NB4 (cell line): ENCODE measurements around the gene PLA2G4E.

Source experiments
- DNase-seq: peaks from one replicate; pipeline ENCODE4 v3.0.0; 2010; ENCODE audit warnings: low read depth
- H3K4me3 ChIP-seq: one replicate; pipeline ENCODE4 v1.5.1; 2011; ENCODE audit warnings: mild to moderate bottlenecking, low read depth, low read length, moderate library complexity
- CTCF ChIP-seq: IDR thresholded peaks from one replicate; pipeline ENCODE4 v1.5.1; 2012; ENCODE audit warnings: low read depth, low read length
- MAX ChIP-seq: IDR thresholded peaks from 2 replicates; pipeline ENCODE4 v1.6.1; 2011; ENCODE audit warnings: low read depth, low read length
- MYC ChIP-seq: IDR thresholded peaks from 2 replicates; pipeline ENCODE4 v1.6.1; 2011; ENCODE audit warnings: low read depth, low read length
- POLR2A ChIP-seq: IDR thresholded peaks from 2 replicates; pipeline ENCODE4 v1.6.1; 2011; ENCODE audit warnings: mild to moderate bottlenecking; ENCODE audit not compliant: insufficient read length; ENCODE audit errors: extremely low read depth

PLA2G4E gene

GRCh38 chr15:41965441-41966413, 55.1 kb downstream of the PLA2G4E start:
- DNase-seq, result no peak
- no peak for TF ChIP-seq POLR2A
- TF ChIP-seq MYC, result no peak
- no peak for TF ChIP-seq MAX
- TF ChIP-seq CTCF, result no peak
- H3K4me3 ChIP-seq, result no peak overlapping the region

- DNase-seq, result no peak
- no peak overlapping the region for H3K4me3 ChIP-seq
- TF ChIP-seq CTCF, result no peak
- no peak for TF ChIP-seq MYC
- no peak for TF ChIP-seq POLR2A
- no peak for TF ChIP-seq MAX
Measured at GRCh38 chr15:41961595-41962202, 59.1 kb downstream of the PLA2G4E start.

GRCh38 chr15:41961001-41961518, 59.8 kb downstream of the PLA2G4E start:
- no peak overlapping the region for H3K4me3 ChIP-seq
- no peak for TF ChIP-seq MYC
- TF ChIP-seq POLR2A, result no peak
- TF ChIP-seq MAX, result no peak
- TF ChIP-seq CTCF, result no peak
- no peak for DNase-seq

- no peak overlapping the region for H3K4me3 ChIP-seq
- no peak for DNase-seq
- TF ChIP-seq POLR2A (no peak), CTCF (no peak), MAX (no peak), MYC (no peak)
Measured at GRCh38 chr15:41958002-41958420, 62.8 kb downstream of the PLA2G4E start.

- no peak overlapping the region for H3K4me3 ChIP-seq
- no peak for DNase-seq
Measured at GRCh38 chr15:41957021-41957897, 63.6 kb downstream of the PLA2G4E start.

More at GRCh38 chr15:41957021-41957897, 63.6 kb downstream of the PLA2G4E start:
- TF ChIP-seq CTCF (no peak), MYC (no peak), MAX (no peak), POLR2A (no peak)
